NCI-H1092 treated with DMSO at 0.1 percent for 48 hours (cell line): ENCODE measurements around the gene DGCR2.
"Not testable (repeated sequence)": the region's sequence is repeated elsewhere in the genome, so short reads cannot be mapped to it uniquely, and the experiment has no call there.

Experiments
- DNase-seq: peaks from one replicate; lab custom pipeline; 2025; lab: John Stamatoyannopoulos, UW

Gene DGCR2, protein sequence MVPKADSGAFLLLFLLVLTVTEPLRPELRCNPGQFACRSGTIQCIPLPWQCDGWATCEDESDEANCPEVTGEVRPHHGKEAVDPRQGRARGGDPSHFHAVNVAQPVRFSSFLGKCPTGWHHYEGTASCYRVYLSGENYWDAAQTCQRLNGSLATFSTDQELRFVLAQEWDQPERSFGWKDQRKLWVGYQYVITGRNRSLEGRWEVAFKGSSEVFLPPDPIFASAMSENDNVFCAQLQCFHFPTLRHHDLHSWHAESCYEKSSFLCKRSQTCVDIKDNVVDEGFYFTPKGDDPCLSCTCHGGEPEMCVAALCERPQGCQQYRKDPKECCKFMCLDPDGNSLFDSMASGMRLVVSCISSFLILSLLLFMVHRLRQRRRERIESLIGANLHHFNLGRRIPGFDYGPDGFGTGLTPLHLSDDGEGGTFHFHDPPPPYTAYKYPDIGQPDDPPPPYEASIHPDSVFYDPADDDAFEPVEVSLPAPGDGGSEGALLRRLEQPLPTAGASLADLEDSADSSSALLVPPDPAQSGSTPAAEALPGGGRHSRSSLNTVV

DNA sequence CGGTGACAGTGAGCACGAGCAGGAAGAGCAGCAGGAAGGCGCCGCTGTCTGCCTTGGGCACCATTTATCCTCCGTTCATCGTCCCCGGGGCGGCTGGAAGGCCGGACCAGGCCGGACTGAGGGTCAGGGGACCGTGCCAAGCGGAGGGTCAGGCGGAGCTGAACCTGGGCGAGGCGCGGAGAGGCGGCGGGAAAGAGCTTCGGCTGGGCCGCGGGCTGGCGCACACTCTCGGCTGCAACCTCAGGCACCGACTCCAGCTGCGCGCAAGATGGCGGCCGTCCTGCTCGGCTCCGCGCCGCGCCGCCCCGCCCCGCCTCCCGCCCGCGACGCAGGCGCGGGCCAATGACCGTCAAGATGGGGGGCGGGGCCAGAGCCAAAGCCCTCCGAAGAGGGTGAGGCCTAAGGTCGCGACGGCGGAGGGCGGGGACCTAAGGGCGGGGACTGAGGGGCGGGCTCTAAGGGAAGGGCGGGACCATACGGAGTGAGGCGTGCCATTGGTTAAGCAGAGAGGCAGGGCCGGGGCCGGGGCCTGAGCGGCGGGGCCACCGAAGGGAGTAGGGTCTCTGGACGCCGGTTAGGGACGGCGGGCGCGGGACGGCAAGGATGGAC lies at the start of gene DGCR2:
TSS of gene DGCR2 (minus strand) at position 270 of the 609 bp plus-strand sequence. CDS start at position 64, 206 bp downstream.
- peak; percentile 97 for DNase-seq

DNA sequence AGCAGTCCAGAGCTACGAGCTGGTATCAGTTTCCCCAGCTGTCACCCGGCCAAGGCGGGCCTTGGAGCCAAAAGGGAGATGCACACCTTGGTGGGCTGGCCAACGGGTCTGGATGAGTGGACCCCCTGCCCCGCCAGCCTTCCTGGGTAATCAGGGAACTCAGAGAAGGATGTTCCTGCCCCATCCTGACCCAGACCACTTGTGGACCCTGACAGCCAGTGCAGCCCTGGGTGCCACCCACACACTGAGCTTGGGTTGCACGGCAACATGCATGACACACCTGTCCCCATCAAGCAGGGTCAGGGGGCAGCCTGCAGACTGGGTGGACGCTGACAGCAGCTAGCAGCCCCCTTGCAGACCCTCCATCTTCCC lies 47.7 kb upstream of the DGCR2 start:
- no peak for DNase-seq

DNA sequence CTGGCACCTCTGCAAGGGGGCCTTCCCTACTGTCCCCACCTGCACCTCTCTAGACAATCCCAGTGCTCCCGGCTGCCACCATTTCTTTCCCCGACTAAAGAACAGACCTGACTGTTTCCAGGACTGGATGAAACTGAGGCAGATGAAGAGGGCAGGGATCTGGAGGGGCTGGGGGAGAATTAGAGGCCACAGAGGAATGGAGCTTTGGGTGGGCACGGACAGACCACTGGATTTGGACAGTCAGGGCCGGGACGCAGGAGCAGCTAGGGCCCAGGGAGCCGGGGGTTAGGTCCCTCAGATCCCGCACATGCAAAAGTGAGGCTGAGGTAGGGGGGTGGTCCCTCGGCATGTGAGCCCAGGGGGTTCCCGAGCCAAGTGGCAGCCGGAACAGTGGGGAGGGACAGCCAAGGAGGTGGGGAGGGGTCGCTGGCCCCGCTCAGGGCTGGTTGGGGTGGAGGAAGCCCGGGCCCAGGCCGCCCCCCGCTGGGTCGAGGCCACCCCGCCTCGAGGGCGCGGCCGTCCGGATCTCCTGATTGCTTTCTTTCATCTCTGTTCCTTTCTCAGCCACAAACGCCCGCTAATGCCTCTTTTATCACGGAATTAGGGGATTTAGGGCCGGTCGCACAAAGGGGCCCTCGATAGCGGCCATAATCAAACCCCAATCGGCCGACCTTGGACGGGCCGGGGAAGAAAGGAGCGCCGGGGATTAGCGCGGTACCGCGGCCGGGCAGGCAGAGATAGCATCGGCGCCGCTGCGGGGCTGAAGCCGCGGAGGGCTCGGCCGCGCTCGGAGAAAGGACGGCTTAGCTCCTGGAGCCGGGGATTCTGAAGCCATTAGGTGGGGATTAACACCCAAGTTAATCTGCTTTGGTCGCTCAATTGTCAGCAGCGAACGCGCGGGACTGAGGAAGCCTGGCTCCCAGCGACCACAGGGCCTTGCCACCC lies 47.1 kb upstream of the DGCR2 start:
- no peak for DNase-seq

DNA sequence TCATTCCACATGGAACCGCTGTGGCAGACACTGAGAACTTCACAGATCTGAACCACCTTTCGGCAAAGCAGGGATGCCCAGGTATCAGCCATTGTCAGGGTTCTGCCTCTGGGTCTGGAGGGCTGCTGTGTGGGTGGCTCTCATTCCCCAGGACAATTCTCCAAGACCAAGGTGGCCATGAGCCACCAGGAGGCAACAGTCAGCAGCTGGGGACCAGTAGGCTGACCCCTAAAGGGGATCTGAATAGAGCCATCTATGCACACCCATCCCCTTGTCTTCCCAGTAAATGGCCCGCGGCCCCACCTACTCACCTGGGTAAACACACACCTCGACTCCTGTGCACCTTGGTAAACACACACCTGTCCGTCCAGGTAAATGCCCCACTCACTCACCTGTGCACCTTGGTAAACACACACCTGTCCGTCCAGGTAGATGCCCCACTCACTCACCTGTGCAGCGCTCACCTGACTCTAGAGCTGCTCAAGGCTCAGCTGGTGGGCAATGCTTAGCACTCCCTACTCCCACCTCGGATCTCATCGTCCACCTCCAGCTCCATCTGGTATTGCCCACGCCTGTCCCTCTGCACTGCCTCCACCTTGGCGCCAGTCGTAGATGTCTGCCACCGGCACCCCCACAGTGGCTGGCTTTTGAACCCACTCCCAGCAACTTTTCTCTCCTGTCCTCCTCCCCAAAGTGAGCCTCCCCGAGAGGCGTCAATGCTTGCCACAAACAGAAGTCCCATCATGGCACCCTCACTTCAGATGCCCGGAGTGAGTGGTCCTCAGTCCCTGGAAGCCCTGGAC lies 46.1 kb upstream of the DGCR2 start:
- no peak for DNase-seq

GRCh38 chr22:19167106-19167869 lies 45.1 kb upstream of the DGCR2 start:
- no peak for DNase-seq

DNA sequence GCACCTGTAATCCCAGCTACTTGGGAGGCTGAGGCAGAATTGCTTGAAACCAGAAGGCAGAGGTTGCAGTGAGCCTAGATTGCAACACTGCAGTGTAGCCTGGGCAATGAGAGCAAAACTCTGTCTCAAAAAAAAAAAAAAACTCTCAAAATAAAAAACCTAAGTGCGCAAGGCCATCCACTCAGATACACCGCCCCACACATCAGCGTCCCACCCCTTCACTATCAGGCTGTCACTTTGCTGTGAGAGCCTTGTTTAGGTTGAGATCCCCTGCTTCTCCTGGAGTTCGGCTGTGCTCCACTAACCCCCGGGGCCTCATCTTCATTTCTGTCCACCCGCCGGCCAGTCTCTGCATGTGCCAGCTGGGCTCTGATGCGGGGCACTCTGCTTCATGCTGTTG lies 44.2 kb upstream of the DGCR2 start:
- DNase-seq: no peak

GRCh38 chr22:19164425-19164824 lies 42.2 kb upstream of the DGCR2 start:
- no peak for DNase-seq

DNA sequence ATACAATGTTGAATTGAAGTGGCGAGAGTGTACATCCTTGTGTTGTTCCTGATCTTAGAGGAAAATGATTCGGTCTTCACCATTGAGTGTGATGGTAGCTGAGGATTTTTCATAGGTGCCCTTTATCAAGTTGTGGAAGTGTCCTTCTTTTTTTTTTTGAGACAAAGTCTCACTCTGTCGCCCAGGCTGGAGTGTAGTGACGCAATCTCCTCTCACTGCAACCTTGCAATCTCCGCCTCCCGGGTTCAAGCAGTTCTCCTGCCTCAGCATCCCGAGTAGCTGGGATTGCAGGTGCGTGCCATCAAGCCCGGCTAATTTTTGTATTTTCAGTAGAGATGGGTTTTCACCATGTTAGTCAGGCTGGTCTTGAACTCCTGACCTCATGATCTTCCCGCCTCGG lies 36.4 kb upstream of the DGCR2 start:
- DNase-seq: not testable (repeated sequence)

GRCh38 chr22:19156109-19156508 lies 33.9 kb upstream of the DGCR2 start:
- DNase-seq: not testable (repeated sequence)

DNA sequence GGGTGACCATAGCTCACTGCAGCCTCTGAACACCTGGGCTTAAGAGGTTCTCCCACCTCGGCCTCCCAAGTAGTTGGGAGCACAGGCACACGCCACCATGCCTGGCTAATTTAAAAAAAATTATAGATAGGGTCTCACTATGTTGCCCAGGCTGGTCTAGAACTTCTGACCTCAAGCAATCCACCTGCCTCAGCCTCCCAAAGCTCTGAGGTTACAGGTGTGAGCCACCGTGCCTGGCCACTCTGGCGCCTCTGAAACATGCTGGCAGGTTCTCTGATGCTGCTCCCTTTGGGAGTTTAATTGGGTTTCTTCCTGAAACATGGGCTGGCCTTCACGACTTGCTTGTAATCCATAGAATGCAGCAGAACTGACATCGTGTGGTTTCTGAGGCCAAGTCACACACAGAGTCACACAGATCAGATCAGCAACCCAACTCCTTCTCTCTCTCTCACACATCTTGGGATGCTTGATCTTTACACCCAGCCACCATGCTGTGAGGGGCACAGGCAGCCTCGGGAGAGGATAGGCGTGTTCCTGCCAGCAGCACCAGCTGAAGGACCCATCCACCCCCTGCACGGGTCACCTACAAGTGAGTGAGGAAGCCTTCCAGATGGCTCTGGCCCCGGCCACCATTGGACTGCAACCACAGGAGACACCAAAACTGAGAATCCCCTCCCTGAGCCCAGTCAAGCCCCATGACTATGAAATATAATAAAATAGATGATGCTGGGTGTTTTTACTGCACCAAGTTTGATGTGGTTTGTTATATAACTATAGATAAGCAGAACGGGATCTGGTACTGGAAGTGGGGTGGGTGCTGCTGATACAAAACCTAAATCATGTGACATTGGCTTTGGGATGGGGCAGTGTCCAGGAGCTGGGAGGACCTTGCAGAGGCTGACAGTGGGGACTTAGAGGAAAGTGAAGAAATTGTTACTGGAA lies 31.0 kb upstream of the DGCR2 start:
- DNase-seq: no peak

DNA sequence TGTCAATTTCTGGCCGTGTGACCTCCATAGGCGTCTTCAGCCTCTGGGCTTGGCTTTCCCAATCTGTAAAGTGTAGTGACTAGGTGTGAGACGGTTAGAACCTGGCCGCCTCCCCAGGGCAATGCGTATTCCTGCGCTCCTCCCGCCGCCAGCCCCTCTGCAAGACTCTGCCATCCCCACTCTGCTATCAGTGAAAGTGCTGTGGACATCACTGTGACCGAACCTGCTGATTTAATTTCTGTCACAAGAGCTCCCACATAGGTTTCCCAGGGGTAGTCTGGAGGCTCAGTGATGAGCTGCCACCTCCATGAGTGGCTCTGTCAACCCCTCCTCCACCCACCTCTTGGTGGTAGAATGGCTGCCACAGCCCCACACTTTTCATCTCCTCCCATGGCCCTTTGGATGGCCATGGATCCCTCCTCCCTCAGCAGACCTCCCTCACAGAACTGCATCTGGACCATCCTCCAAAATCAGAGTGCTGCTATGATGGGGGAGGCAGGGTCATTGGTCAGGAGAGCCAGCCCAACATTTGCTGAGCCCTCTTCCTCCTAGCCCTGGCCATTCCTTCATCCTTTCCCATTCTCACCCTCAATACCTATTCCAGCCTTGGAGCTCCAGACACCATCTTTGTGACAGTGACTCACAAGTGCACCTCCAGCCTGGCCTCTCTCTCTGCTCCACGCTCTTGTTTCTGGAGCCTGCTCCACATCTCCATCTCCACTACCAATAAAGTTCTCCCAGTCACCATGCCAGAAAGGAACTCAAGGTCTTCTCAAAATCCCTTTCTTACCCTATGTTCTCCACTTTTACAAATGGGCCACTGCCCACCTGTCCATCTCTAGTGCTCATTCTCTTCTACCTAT lies 29.3 kb upstream of the DGCR2 start:
- DNase-seq: no peak

- no peak for DNase-seq
Measured at GRCh38 chr22:19150482-19151328, 28.5 kb upstream of the DGCR2 start.

GRCh38 chr22:19149991-19150390 lies 27.8 kb upstream of the DGCR2 start, which contains the start of gene GSC2:
TSS of gene GSC2 (minus strand) at chr22:19150292. CDS start at chr22:19150283, 9 bp downstream.
- no peak for DNase-seq

DNA sequence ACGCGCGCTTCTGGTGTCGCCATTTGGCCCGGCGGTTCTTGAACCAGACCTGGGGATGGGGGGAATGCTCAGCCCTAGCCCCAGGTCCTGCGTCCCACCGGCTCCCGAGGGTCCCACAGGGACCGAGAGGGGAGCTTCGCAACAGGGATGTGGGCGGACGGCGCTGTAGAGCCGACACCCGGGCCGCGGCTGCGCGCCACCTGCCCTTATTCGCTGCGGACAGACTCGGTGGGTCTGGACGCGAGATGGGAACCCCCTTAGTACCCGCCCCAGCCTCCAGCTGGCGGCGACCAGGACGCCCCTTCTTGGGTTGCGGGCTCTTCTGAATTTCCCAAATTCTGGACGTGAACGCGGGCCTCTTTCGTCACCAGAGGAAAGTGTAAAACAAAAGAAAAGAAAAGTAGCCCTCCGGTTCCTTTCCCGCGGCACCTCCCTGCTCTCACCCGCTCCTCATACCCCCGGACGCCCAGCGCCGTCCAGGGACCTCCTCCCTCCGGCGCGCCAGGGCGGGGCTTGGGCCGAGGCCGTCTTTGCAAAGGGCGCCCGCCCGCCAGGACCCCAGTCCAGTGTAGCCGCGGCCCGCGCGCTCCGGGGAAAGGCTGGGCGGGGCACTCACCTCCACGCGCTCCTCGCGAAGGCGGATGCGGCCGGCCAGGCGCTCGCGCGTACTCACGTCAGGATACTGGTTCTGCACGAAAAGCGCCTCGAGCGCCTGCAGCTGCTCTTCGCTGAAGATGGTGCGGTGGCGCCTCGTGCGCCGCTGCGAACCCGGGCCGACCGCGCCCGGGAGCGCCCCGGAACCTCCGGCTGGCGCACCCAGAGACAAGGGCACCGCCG lies 27.1 kb upstream of the DGCR2 start:
- DNase-seq: no peak

- DNase-seq: no peak
Measured at GRCh38 chr22:19148417-19149046, 26.3 kb upstream of the DGCR2 start.

- no peak for DNase-seq
Measured at GRCh38 chr22:19147195-19147780, 25.1 kb upstream of the DGCR2 start.
